Stimulated activated naive CD4-positive, alpha-beta T cell (primary cell): ENCODE results near the gene UBTD2.

Experiments
- DNase-seq, 6 experiments: peaks; one replicate each; lab custom pipeline; 2025; lab: John Stamatoyannopoulos, UW

The UBTD2 gene

GRCh38 chr5:172171118-172171517 lies 112.4 kb downstream of the UBTD2 start:
- DNase-seq: no peak

GRCh38 chr5:172170251-172170701 lies 113.3 kb downstream of the UBTD2 start:
- DNase-seq: no peak

DNA sequence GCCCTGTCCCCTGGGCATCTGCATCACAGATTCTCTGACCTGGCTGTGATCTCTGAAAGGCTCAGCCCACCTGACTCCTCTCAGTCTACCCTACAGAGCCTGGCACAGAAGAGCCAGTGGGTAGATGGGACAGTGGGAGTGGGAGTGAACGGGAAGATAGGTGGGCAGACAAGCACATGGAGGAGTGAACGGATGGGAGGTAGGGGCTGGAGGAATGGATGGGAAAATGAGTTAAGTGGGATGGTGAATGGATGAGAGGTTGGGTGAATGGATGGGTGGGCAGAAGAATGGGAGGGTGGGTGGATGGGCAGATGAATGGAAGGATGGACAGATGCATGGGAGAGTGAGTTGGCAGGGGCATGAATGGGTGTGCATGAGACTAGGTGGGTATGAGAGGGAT lies 114.3 kb downstream of the UBTD2 start:
- DNase-seq: no peak

DNA sequence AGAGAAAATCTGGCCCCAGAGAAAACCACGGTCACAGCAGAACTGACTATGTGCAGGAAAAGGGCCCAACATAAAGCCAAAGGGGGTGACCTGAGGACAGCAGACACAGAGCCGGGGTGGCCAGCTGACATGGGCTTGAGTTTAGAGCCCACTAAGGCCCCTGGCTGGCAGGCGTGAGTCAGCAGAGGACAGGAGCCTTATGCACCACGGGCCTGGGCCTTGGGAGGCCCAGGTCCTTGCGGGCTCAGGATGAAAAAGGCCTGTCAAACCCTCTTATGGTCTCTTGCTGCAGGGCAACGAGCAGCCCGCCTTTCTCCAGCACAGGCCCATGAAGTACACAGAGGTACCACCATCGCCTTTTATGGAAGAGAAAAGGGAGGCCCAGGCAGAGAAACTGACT lies 115.3 kb downstream of the UBTD2 start:
- no peak for DNase-seq

DNA sequence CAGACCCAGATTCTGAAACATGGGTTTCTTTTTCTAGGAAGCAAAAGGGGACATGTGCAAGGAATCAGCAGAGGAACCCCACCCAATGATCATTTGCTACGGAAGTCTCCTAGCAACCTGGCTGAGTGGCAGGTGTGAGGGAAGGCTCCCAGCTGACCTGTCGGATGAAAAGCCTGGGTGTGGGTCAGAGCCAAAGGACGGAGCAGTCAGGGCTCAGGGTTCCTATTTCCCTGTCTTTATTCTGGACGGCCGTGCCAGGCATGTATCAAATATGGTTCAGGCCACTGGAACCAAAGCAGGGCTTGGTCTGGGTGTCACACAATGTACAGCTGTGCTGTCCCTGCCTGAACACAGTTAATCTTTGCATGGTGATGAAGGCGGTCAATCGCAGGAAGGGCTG lies 115.7 kb downstream of the UBTD2 start:
- no peak for DNase-seq

GRCh38 chr5:172166030-172166826 lies 117.3 kb downstream of the UBTD2 start:
- DNase-seq: no peak

DNA sequence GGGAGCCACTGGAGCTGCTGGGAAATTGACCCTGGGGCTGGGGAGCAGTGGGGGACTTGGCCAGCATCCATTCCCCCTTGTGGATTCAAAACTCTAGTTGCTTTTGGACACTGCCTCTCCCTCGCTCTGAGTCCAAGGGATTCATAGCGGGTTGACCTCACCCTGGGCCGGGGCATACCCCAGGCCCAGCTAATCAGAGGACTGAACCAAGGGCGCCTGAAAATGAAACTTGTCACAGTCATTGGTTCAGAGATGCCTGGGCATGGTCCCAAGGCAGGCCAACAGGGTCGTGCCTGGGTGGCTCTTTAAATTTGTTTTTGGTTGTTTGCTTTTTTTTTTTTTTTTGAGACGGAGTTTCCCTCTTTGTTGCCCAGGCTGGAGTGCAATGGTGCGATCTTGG lies 118.1 kb downstream of the UBTD2 start:
- DNase-seq: no peak

DNA sequence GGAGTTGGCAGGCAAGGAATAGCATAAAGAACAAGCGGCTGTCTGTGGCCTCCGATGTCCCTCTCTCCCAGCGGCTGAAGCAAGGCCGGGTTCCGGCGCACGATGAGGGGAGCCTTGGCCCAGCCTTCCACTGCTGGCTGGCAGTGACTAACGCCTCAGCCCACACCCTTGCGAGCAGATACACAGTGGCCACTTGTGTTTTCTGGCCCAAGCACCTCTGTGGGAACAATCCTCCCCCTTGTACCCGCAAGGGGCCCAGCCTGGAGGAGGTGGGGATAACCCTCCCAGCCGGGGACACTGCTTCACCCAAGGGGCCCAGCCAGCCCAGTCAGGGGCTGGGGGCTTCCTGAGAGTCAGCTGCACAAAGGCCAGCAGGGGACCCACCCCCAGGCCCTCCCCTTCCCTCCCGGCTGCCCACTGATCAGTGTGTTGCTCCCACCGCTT lies 118.8 kb downstream of the UBTD2 start:
- no peak for DNase-seq

GRCh38 chr5:172163346-172163745 lies 120.2 kb downstream of the UBTD2 start:
- DNase-seq: no peak

DNA sequence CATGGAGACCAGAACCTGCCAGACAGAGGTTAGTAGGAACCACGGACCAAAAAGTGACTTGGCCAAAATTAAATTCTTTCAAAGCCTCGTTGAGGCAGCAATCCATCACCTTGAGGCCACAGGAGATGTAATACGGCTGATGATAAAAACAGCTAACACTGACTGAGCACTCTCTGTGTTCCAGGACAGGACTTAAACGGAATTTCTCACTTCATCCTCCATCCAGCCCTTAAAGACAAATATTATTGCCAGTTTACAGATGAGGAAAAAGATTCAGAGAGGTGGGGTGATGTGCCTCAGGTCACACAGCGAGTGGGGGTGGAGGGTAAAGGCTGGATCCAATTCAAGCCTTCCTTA lies 120.6 kb downstream of the UBTD2 start:
- no peak for DNase-seq

- DNase-seq: no peak
These were observed 121.1 kb downstream of the UBTD2 start for GRCh38 chr5:172162323-172162986.

- DNase-seq: no peak
These were observed 123.1 kb downstream of the UBTD2 start for GRCh38 chr5:172160506-172160905.
